ENCODE results near the gene RNF166.

Gene RNF166

GRCh38 chr16:88705801-88706228, 393 bp downstream of the RNF166 start:
- DNase-seq: peak in 1 of 2 donors; percentile 23

DNA sequence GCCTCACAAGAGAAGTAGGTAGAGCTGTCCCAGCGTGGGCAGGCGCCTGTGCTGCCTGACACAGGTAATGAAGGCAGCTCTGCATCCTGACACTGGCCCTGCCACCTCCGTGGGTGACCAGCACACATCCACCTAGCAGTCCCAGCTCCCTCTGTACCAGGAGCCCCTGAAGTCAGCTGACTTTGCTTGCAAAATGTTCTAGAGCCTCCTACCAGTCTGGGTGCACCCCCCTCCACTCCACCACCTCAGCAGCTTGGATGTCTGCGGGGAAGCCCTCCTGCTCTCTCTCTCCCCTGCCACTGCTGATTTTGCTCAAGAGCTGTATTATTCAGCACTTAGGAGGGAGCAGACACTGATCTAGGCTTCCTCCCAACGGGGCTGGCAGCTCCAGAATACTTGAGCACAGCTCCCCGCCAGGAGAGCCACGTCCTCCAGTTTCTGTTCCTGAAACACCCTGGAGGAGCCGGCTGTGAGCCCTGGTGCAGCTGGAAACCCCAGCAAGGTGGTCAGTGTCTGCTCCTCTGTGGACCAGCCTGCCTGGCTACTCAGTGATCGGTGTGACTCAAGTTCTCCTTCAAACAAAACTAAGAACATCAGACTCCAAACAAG, 1.0 kb downstream of the RNF166 start:
- DNase-seq: peak; percentile 41

DNA sequence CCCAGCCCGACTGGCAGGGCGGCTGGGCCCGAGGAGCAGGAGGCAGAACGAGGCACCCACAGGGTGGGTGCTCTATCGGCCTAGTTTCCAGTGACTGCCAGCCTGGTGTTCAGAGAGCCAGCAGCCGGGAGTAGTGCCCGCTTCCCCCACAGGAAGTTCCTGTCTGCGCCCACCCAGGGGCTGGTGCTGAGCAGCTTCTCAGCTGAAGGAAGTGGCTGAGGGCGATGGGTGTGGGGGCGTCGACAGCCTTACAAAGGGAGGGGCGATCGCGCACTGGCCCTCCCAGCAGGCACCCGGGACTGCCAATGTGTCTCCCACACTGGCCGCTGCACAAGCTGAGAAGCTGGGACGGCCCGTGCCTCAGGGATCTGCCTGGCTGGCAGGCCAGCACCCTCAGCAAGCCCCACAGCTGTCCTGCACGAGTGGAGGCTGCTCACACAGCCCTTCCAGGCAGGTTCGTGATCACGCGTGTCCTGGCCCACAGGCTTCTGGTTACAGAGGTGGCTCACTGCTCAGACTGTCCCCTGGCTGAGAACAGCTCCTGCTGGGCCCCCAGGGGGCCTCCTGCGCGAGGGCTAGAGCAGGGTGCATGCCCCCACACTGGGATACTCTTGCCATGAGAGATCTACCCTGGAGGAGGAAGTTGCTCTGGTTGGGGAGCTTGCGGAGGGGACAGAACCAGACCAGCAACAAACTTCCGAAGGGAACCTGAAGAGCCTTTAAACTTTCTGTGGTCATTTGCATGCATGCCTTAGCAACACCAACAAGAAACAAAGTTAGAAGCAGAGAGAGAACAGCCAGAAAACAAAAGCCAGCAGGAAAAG, 2.5 kb downstream of the RNF166 start:
- DNase-seq: peak; percentile 67 to 74

DNA sequence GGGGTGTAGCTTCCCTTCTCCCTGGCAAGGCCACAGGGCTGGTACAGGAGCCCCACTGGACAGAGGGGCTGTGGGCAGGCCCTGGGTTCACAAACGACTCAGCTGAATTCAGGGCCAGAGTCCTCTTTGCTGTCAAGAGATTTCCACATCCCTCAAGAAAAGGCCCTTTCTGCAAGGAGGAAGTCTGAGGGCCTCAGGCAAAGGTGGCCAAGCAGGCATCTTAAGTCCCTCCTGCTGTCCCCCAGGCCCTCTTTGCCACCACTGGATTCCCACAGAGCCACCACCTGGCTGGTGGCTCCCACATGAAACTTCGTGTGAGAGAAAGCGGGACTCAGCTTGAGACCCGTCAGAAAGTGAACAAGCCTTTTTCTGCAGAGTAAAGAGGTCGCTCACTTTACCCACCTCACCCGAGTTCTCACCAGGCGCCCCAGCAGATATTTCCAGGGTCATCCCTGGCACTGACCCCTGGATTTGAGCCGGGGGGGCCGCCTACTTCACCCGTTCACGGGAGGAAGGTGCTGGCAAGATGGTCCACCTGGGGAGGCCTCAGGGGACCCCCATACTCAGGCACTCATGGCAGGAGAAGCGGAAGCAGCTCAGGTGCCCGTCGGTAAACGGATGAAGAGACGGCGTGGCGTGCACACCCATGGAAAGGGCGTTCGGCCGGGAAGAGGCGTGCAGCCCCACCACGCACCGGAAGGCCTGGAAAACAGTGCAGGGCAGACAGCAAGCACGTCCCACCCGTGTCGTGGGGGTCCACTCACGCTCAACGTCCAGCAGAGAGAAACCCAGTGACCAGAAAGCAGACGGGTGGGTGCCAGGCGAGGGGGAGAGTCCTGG, 3.6 kb downstream of the RNF166 start:
- DNase-seq: no peak

DNA sequence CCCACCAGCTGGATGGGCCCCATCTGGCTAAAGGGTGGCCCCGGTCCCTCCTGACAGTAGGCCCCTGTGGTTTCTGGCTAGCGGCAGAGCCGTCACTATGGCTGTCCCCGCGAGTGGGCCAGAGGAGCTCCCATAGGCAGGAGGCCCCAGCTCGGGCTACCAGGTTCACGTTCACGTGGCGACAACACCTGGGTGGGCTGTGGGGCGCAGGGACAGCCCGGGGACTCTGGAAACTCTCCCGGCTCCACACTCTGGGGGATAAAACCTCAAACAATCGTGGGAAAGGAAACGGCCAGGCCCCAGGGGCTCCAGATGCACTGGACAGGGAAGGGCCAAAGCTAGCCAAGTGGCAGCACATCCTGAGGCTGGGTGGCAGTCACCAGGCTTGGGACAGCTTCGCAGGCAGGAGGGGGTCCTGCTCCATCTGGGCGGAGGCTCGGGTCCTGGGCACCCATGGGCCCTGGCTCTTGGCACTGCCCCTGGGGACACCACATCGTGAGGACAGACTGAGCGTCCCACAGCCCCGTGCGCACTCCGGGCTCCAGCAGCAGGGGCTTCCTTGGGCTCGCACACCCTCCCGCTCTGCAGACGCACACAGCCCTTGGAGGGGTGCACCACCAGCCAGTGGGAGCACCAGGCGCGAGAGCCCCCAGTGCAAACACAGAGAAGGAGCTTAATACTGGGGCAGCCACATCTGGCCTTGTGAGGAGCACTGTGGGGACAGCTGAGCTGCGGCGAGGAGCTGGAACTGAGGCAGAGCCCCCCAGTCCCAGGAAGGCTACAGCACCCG, 4.4 kb downstream of the RNF166 start:
- no peak for DNase-seq

DNA sequence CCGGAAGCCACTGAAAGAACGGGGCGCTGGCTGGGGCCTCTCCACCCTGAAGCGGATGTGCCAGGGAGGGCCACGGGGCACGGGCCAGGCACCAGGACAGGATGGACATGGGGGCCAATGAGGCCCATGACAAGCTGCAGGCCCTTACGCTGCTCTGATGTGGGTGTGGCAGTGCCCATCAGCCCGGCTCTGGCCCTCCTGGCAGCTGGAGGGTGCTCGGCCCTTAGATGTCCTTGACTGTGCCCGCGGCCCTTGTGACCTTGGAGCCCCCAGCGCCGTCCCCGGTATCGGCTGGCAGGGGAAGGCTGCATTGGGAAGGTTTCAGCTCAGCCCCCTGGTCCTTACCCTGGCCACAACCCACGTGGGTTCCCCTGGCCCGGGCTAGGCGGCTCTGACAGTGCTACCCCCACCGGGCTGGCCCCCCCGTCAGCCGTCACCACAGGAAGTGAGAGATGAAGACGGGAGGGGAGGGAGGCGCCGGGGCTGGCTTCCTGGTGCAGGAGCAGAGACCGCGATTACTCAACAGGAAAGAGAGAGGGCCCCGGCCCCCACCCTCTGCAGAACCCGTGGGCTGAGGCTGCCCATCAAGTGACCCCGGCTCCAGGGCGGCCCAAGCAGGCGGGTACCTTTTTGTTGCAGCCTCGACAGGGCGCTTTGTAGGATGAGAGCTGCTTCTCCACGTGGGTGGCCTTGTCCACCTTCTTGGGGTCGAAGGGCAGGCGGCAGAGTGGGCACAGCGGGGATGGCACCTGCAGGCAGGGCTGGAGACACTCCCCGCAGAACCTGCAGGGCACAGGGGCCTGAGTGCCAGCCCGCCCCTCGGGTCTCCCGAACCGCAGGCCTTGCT, 5.3 kb downstream of the RNF166 start:
- peak; percentile 93 to 95 for DNase-seq

DNA sequence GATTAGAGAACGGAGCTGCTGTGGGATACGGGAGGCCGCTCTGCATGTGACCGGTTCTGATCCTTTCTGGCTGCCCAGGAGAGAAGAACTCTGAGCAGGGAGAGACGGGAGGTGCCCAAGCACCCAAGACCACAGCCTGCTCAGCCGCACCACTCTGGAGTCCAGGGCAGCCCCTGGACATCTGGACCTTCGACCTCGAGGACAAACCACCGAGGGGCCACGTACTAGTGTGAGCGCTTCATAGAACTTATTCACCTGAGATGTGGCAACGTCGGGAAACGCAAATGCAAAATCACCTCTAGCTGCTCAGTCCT, 5.9 kb downstream of the RNF166 start:
- DNase-seq: no peak

DNA sequence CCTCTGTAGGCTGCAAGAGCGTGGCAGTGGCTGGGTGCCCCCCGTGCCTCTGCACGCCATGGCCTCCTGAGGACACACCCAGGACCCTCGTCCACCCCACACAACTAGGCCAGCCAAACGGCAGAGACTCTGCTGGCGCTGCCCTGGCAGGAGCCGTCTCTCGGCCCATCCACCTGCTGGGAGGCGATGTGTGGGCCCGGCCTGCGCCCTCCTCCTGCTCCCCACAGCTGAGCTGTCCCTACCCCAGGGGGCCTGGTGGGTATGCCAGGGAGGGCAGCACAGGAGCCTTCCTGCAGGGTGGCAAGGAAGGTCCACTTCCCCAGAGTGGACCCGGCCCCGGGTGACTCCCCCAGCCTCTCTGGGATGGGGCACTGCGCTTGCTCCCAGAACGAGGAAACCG, 7.0 kb downstream of the RNF166 start:
- no peak for DNase-seq

DNA sequence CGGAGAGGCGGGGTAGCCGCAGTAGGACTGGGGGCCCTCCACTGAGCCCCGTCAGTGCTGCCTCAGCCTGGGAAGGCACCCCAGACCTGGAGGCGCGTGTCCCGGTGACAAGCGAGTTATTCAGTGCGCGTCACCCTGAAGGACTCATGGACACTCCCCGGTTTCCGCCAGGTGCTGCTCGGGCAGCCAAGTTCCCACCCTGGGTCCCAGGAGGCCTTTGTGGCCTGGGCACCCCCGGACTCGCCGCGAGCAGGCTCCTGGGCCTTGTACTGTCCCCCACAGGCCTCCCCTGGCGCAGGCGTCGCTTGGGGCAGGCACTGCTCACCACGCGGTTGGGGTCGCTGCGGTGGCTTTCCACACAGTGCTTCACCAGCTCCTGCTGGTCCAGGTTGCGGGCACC, 7.6 kb downstream of the RNF166 start:
- DNase-seq: no peak

DNA sequence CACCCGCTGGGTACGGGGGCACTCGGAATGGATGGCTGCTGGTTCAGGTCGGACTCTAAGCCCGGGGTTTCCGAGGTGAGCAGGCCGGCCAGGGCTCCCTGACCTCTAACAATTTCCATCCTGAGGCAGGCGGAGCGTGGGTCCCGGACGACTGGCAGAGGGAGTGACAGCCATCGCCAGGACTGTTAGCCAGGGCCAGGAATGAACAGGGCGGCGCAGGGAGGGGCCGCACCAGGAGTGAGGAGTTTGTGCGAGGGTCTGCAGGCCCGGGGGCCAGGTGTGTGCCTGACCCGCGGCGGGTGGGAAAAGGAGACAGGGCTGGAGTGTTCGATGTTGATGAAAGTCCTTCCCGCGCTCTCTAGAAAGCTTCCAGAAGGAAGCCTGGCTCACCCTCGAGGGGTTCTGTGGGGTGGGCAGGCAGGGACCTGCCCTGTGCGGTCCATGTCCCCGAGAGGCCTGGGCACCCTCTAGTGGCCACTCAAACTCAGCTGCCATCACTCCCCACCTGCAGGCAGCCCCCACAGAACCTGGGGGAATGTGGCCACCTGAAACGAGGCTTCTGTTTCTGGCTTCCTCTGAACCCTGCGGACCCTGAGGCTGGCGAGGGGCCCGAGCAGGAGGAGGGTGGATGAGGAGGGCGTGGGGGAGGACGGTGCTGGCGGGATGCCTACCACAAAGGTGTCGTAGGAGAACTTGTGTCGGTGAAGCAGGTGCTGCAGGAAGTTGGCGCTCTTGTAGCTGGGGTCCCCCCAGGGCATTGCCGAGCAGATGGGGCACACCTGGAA, 8.2 kb downstream of the RNF166 start:
- DNase-seq: peak in 1 of 2 donors; percentile 25

GRCh38 chr16:88697116-88697830, 8.9 kb downstream of the RNF166 start:
- DNase-seq: no peak

DNA sequence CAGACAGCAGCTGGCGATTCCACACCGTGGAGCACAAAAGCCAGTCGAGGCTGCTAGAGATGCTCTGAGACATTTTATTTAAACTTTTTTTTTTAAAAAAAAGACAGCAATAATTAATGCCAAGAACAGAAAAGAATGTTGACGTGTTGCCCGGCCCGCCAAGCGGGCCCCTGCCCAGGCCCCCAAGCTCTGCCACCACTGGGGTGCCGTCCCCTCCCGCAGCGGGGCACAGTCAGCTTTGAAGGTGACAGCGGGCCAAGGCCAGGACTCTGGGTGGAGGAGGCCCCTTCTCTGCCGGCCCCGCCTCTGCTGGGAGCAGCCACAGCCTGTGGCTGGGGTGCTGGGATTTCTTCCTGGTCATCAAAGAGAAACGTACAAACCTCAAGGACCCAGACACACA, 9.8 kb downstream of the RNF166 start:
- no peak for DNase-seq

DNA sequence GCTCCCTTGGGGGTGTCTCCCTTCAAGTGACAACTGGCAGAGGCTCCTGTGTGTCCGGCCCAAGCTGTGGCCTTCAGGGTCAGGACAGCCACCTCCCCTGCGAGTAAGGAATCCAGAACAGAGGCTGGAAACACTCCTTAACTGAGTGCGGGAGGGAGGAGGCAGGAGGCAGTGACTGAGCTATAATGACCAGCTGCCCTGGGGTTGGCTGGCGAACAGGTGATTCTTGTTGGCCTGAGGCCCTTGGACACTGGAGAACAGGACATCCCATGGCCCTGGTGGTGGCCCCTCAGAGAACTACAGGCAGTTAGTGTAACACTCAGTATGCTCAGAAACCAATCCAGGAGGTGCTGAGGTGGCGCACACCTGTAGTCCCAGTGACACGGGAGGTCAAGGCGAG, 10.5 kb downstream of the RNF166 start:
- no peak for DNase-seq

- no peak for DNase-seq
These were observed 11.0 kb downstream of the RNF166 start for GRCh38 chr16:88695218-88695617.

- no peak for DNase-seq
These were observed 11.8 kb downstream of the RNF166 start for GRCh38 chr16:88694221-88695087.

GRCh38 chr16:88693420-88694177, 12.6 kb downstream of the RNF166 start:
- no peak for DNase-seq

- peak in 1 of 2 donors; percentile 24 for DNase-seq
These were observed 13.3 kb downstream of the RNF166 start for GRCh38 chr16:88692861-88693260.

- DNase-seq: peak; percentile 34 to 66
These were observed 14.2 kb downstream of the RNF166 start for GRCh38 chr16:88691924-88692560.

Measured in CD4-positive, alpha-beta T cell treated with Interleukin-1 beta for 1 hour (primary cell).